Urothelium cell line (cell line): Measurements from ENCODE around the gene ZNF287.

Experiments used
- DNase-seq: peaks from one replicate; pipeline ENCODE4 v3.0.0; 2011; ENCODE audit warnings: low spot score, mixed read lengths
- FAIRE-seq: peaks from 2 replicates; lab custom pipeline; 2011; peaks lifted over from hg19 to GRCh38; lab: Jason Lieb, UNC

The ZNF287 gene

GRCh38 chr17:16517477-16517876 lies 51.5 kb downstream of the ZNF287 start:
- DNase-seq (no peak), FAIRE-seq (no peak)

GRCh38 chr17:16516594-16517051 lies 52.4 kb downstream of the ZNF287 start:
- peak; percentile 79 for DNase-seq
- FAIRE-seq, result no peak

- FAIRE-seq (no peak), DNase-seq (no peak)
Measured at GRCh38 chr17:16515933-16516332, 53.1 kb downstream of the ZNF287 start.

- FAIRE-seq, result no peak
- no peak for DNase-seq
Measured at GRCh38 chr17:16513873-16514272, 55.1 kb downstream of the ZNF287 start.

GRCh38 chr17:16512011-16512410 lies 57.0 kb downstream of the ZNF287 start:
- FAIRE-seq (no peak), DNase-seq (no peak)

- no peak for FAIRE-seq
- DNase-seq, result no peak
Measured at GRCh38 chr17:16511593-16511992, 57.4 kb downstream of the ZNF287 start.

GRCh38 chr17:16507918-16508533 lies 61.0 kb downstream of the ZNF287 start:
- no peak for DNase-seq
- no peak for FAIRE-seq

GRCh38 chr17:16506188-16506587 lies 62.8 kb downstream of the ZNF287 start:
- no peak for FAIRE-seq
- no peak for DNase-seq

GRCh38 chr17:16504984-16505383 lies 64.0 kb downstream of the ZNF287 start:
- DNase-seq (no peak), FAIRE-seq (no peak)
